ENCODE results near the gene EFL1. TPM values are rescaled to one million over a fixed set of nuclear protein-coding genes. Genes with fewer than 3 reads are reported as not detected.

Gene EFL1
- total RNA-seq, 1 donor from 2014 or later = 24.7 TPM

- H3K4me3 ChIP-seq = no peak overlapping the region
- H3K9me3 ChIP-seq = no peaks in the 10 kb centered on the region
- peaks cover 9% of the 10 kb centered on the region for H3K4me1 ChIP-seq
- DNase-seq (no peak), ATAC-seq (peak in 1 of 2 donors; percentile 64)
- peaks cover 25% of the 10 kb centered on the region for H3K36me3 ChIP-seq
- TF ChIP-seq CTCF (IDR thresholded peaks at IDR 0.05) = no peak
- intact Hi-C loops (cut with DNase I) = no loop called here
- H3K27ac ChIP-seq = no peak overlapping the region
- H3K27me3 ChIP-seq (ENCODE audit: low read depth) = no peaks in the 10 kb centered on the region
Observed at GRCh38 chr15:82140886-82141285, 121.6 kb downstream of the EFL1 start.

GRCh38 chr15:82139823-82140268 is 122.7 kb downstream of the EFL1 start:
- H3K4me1 ChIP-seq = peaks cover 9% of the 10 kb centered on the region
- DNase-seq = no peak
- H3K9me3 ChIP-seq = no peaks in the 10 kb centered on the region
- H3K36me3 ChIP-seq = peaks cover 28% of the 10 kb centered on the region
- peak; percentile 62 for TF ChIP-seq CTCF (IDR thresholded peaks at IDR 0.05)
- ATAC-seq = peak; percentile 27 to 48
- no peaks in the 10 kb centered on the region for H3K27me3 ChIP-seq (ENCODE audit: low read depth)
- no peak overlapping the region for H3K4me3 ChIP-seq
- no peak overlapping the region for H3K27ac ChIP-seq
- intact Hi-C loops (cut with DNase I) = no loop called here

GRCh38 chr15:82138306-82138705 is 124.2 kb downstream of the EFL1 start:
- Histone ChIP-seq H3K4me3 (no peak overlapping the region), H3K27me3 (ENCODE audit: low read depth) (no peaks in the 10 kb centered on the region), H3K4me1 (peaks cover 9% of the 10 kb centered on the region), H3K36me3 (peaks cover 28% of the 10 kb centered on the region), H3K9me3 (no peaks in the 10 kb centered on the region), H3K27ac (no peak overlapping the region)
- DNase-seq (no peak), ATAC-seq (no peak)
- no peak for TF ChIP-seq CTCF (IDR thresholded peaks at IDR 0.05)
- intact Hi-C loops (cut with DNase I) = no loop called here

GRCh38 chr15:82137261-82137660 is 125.3 kb downstream of the EFL1 start:
- Histone ChIP-seq H3K4me1 (peaks cover 9% of the 10 kb centered on the region), H3K27ac (no peak overlapping the region), H3K9me3 (no peaks in the 10 kb centered on the region), H3K27me3 (ENCODE audit: low read depth) (no peaks in the 10 kb centered on the region), H3K4me3 (no peak overlapping the region), H3K36me3 (peaks cover 28% of the 10 kb centered on the region)
- intact Hi-C loops (cut with DNase I) = no loop called here
- DNase-seq (no peak), ATAC-seq (no peak)
- TF ChIP-seq CTCF (IDR thresholded peaks at IDR 0.05) = no peak

GRCh38 chr15:82136120-82136519 is 126.4 kb downstream of the EFL1 start:
- no peak for DNase-seq
- no peak overlapping the region for H3K27ac ChIP-seq
- peaks cover 9% of the 10 kb centered on the region for H3K4me1 ChIP-seq
- ATAC-seq = no peak
- H3K4me3 ChIP-seq = no peak overlapping the region
- intact Hi-C loops (cut with DNase I) = no loop called here
- H3K9me3 ChIP-seq = no peaks in the 10 kb centered on the region
- no peaks in the 10 kb centered on the region for H3K27me3 ChIP-seq (ENCODE audit: low read depth)
- TF ChIP-seq CTCF (IDR thresholded peaks at IDR 0.05) = no peak
- peaks cover 28% of the 10 kb centered on the region for H3K36me3 ChIP-seq

- Histone ChIP-seq H3K36me3 (peaks cover 31% of the 10 kb centered on the region), H3K4me3 (no peak overlapping the region), H3K4me1 (peaks cover 9% of the 10 kb centered on the region), H3K27ac (no peak overlapping the region), H3K9me3 (no peaks in the 10 kb centered on the region), H3K27me3 (ENCODE audit: low read depth) (no peaks in the 10 kb centered on the region)
- TF ChIP-seq CTCF (IDR thresholded peaks at IDR 0.05) = no peak
- intact Hi-C loops (cut with DNase I) = no loop called here
- DNase-seq = no peak
- no peak for ATAC-seq
Observed at GRCh38 chr15:82135638-82136037, 126.9 kb downstream of the EFL1 start.

Data from lower lobe of right lung (tissue), 2 donors.